H9 (cell line): Measurements from ENCODE around the gene ERP29. TPM values are rescaled to one million over a fixed set of nuclear protein-coding genes. Genes with fewer than 3 reads are reported as not detected.

ENCODE experiments used
- DNase-seq: peaks from one replicate; pipeline ENCODE4 v3.0.0-alpha.2; 2017
- H2AFZ ChIP-seq: one replicate; pipeline ENCODE4 v1.6.1; 2013; ENCODE audit warnings: mild to moderate bottlenecking, low read length, control low read depth, moderate library complexity
- H2AK5ac ChIP-seq: 2 replicates; pipeline ENCODE4 v1.6.1; 2013; ENCODE audit warnings: low read length, control low read depth, mixed read lengths; ENCODE audit not compliant: insufficient read length
- H2BK120ac ChIP-seq: one replicate; pipeline ENCODE4 v1.6.1; 2013; ENCODE audit warnings: low read depth, mild to moderate bottlenecking, low read length, control low read depth, inconsistent platforms; ENCODE audit not compliant: poor library complexity, severe bottlenecking
- H2BK12ac ChIP-seq: 2 replicates; pipeline ENCODE4 v1.6.1; 2013; ENCODE audit warnings: low read length, control low read depth, mixed read lengths, low read depth; ENCODE audit not compliant: insufficient read length
- H2BK15ac ChIP-seq: 2 replicates; pipeline ENCODE4 v1.6.1; 2013; ENCODE audit warnings: low read depth, low read length, control low read depth
- H2BK20ac ChIP-seq: one replicate; pipeline ENCODE4 v1.6.1; 2013; ENCODE audit warnings: low read depth, mild to moderate bottlenecking, low read length, control low read depth, inconsistent platforms; ENCODE audit not compliant: poor library complexity, severe bottlenecking
- H2BK5ac ChIP-seq: 2 replicates; pipeline ENCODE4 v1.6.1; 2013; ENCODE audit warnings: low read length, control low read depth, mixed read lengths; ENCODE audit not compliant: insufficient read length
- H3K14ac ChIP-seq: 2 replicates; pipeline ENCODE4 v1.6.1; 2013; ENCODE audit warnings: low read length, control low read depth; ENCODE audit not compliant: insufficient read depth
- H3K18ac ChIP-seq: 2 replicates; pipeline ENCODE4 v1.6.1; 2013; ENCODE audit warnings: low read depth, mild to moderate bottlenecking, mixed read lengths, low read length, control low read depth; ENCODE audit not compliant: insufficient read length
- H3K23ac ChIP-seq: 2 replicates; pipeline ENCODE4 v1.6.1; 2013; ENCODE audit warnings: low read length, control low read depth, mixed read lengths, low read depth; ENCODE audit not compliant: insufficient read length
- H3K23me2 ChIP-seq: 2 replicates; pipeline ENCODE4 v1.6.1; 2013; ENCODE audit warnings: low read depth, mild to moderate bottlenecking, mixed read lengths, low read length, control low read depth; ENCODE audit not compliant: insufficient read length, poor library complexity, severe bottlenecking
- H3K27ac ChIP-seq: 2 replicates; pipeline ENCODE4 v1.5.1; 2013; ENCODE audit warnings: low read length, control low read depth, mixed read lengths, low read depth; ENCODE audit not compliant: insufficient read length
- H3K27me3 ChIP-seq: 2 replicates; pipeline ENCODE4 v1.6.1; 2013; ENCODE audit warnings: low read length, control low read depth, inconsistent platforms; ENCODE audit not compliant: insufficient read depth
- H3K4ac ChIP-seq: 2 replicates; pipeline ENCODE4 v1.6.1; 2013; ENCODE audit warnings: low read depth, mild to moderate bottlenecking, control low read depth, inconsistent platforms, low read length, moderate library complexity
- H3K4me1 ChIP-seq: 2 replicates; pipeline ENCODE4 v1.6.1; 2013; ENCODE audit warnings: low read length, control low read depth, inconsistent platforms; ENCODE audit not compliant: insufficient read depth
- H3K4me2 ChIP-seq: 2 replicates; pipeline ENCODE4 v1.6.1; 2013; ENCODE audit warnings: low read length, control low read depth, mixed read lengths; ENCODE audit not compliant: insufficient read length, insufficient read depth
- H3K56ac ChIP-seq: 2 replicates; pipeline ENCODE4 v1.6.1; 2013; ENCODE audit warnings: low read depth, mild to moderate bottlenecking, mixed read lengths, low read length, control low read depth; ENCODE audit not compliant: insufficient read length
- H3K79me1 ChIP-seq: 2 replicates; pipeline ENCODE4 v1.6.1; 2013; ENCODE audit warnings: low read depth, mild to moderate bottlenecking, moderate library complexity, low read length, control low read depth, inconsistent platforms; ENCODE audit not compliant: insufficient read depth, poor library complexity, severe bottlenecking
- H3K79me2 ChIP-seq: 2 replicates; pipeline ENCODE4 v1.6.1; 2013; ENCODE audit warnings: low read length, control low read depth, inconsistent platforms; ENCODE audit not compliant: insufficient read depth
- H3K9ac ChIP-seq: 2 replicates; pipeline ENCODE4 v1.6.1; 2013; ENCODE audit warnings: low read length, control low read depth, mixed read lengths; ENCODE audit not compliant: insufficient read length; ENCODE audit errors: extremely low read depth
- H3K9me3 ChIP-seq: one replicate; pipeline ENCODE4 v1.6.1; 2013; ENCODE audit warnings: low read depth, low read length, inconsistent platforms; ENCODE audit not compliant: control insufficient read depth
- H3T11ph ChIP-seq: one replicate; pipeline ENCODE4 v1.6.1; 2013; ENCODE audit warnings: mild to moderate bottlenecking, low read length, control low read depth, inconsistent platforms
- H4K20me1 ChIP-seq: one replicate; pipeline ENCODE4 v1.6.1; 2013; ENCODE audit not compliant: control insufficient read depth, insufficient read length, insufficient read depth
- H4K5ac ChIP-seq: 2 replicates; pipeline ENCODE4 v1.6.1; 2013; ENCODE audit warnings: low read depth, mild to moderate bottlenecking, mixed read lengths, low read length, control low read depth; ENCODE audit not compliant: insufficient read length
- H4K8ac ChIP-seq: replicated peaks from 2 replicates; pipeline ENCODE4 v1.6.1; 2013; ENCODE audit warnings: low read length, control low read depth, mixed read lengths, low read depth; ENCODE audit not compliant: insufficient read length
- H4K91ac ChIP-seq: 2 replicates; pipeline ENCODE4 v1.6.1; 2013; ENCODE audit warnings: low read depth, mild to moderate bottlenecking, moderate library complexity, mixed read lengths, low read length, control low read depth; ENCODE audit not compliant: insufficient read length
- H3K27ac Mint-ChIP-seq, 3 experiments: 2 replicates in 2 of 3; 3 replicates in 1 of 3; pipeline ENCODE4 v1.8.0; 2020 to 2021; ENCODE audit warnings: mixed read lengths in 3 of 3, mild to moderate bottlenecking in 1 of 3, moderate library complexity in 1 of 3
- H3K27me3 Mint-ChIP-seq: 2 replicates; pipeline ENCODE4 v1.8.0; 2021; ENCODE audit warnings: low read depth, mild to moderate bottlenecking, moderate library complexity, mixed read lengths
- H3K36me3 Mint-ChIP-seq, 3 experiments: 2 replicates in 2 of 3; 3 replicates in 1 of 3; pipeline ENCODE4 v1.8.0; 2020 to 2021; ENCODE audit warnings: low read depth in 3 of 3, mixed read lengths in 3 of 3; ENCODE audit not compliant: insufficient read depth in 1 of 3
- H3K4me1 Mint-ChIP-seq, 2 experiments: 2 replicates each; pipeline ENCODE4 v1.8.0; 2020; ENCODE audit warnings: mixed read lengths in 2 of 2
- H3K4me3 Mint-ChIP-seq, 2 experiments: 2 replicates in 1 of 2; 3 replicates in 1 of 2; pipeline ENCODE4 v1.8.0; 2020 to 2021; ENCODE audit warnings: mild to moderate bottlenecking in 2 of 2, mixed read lengths in 2 of 2, moderate library complexity in 1 of 2
- H3K9me3 Mint-ChIP-seq, 2 experiments: 2 replicates in 1 of 2; 3 replicates in 1 of 2; pipeline ENCODE4 v1.8.0; 2020; ENCODE audit warnings: mild to moderate bottlenecking in 2 of 2, mixed read lengths in 2 of 2, moderate library complexity in 1 of 2
- CTCF ChIP-seq: fragments of 200-600 bp; sonication (generic); conservative IDR thresholded peaks from 3 replicates; pipeline ENCODE4 v1.8.0; 2021; ENCODE audit warnings: antibody characterized with exemption, mild to moderate bottlenecking
- WGBS: extraction: QIAGEN DNeasy Blood & Tissue Kit; methylation state at CpG from one replicate; pipeline ENCODE4 v1.1.7; 2013; ENCODE audit warnings: missing lambda C conversion rate, low lambda C conversion rate, mixed read lengths; ENCODE audit not compliant: insufficient read length; ENCODE audit errors: extremely low coverage; 5-methylcytosine and 5-hydroxymethylcytosine counted together
- total RNA-seq: library from RNA; stranded (reverse); gene quantifications from 2 replicates; pipeline ENCODE4 v1.2.1, GENCODE V29; 2021

Gene ERP29
- total RNA-seq, 1 experiment from 2014 or later: 160 TPM

DNA sequence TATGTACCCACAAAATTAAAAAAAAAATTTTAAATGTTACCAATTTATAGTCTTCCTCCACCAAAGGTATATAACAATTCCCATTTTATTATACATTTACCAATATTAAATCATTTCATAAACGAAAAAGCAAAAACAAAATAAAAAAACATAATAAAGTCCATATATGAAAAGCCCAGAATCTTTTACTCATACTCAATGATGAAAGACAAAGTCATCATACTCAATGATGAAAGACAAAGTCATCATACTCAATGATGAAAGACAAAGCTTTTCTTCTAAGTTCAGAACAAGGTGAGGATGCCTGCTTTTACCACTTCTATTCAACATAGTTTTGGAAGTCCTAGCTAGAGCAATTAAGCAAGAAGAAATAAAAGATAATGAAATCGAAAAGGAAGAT, 28.4 kb upstream of the ERP29 start:
- Histone ChIP-seq H3K14ac (no peak overlapping the region), H4K20me1 (no peaks in the 10 kb centered on the region), H2AK5ac (no peak overlapping the region), H3K79me2 (no peaks in the 10 kb centered on the region), H2BK5ac (no peak overlapping the region), H3K4me2 (no peak overlapping the region), H3K56ac (no peak overlapping the region), H4K91ac (no peak overlapping the region), H3T11ph (no peak overlapping the region), H3K79me1 (no peaks in the 10 kb centered on the region), H3K27me3 (no peaks in the 10 kb centered on the region), H3K4ac (no peak overlapping the region), H4K8ac (no peak overlapping the region), H2AFZ (no peak overlapping the region), H3K9ac (no peak overlapping the region), H2BK15ac (no peak overlapping the region), H3K4me1 (no peaks in the 10 kb centered on the region), H2BK120ac (no peak overlapping the region), H2BK12ac (no peak overlapping the region), H3K23ac (no peak overlapping the region), H2BK20ac (no peak overlapping the region), H3K23me2 (no peaks in the 10 kb centered on the region), H3K27ac (no peak overlapping the region), H4K5ac (no peak overlapping the region), H3K9me3 (no peaks in the 10 kb centered on the region), H3K18ac (no peak overlapping the region)
- DNase-seq: no peak
- Mint-ChIP-seq H3K27ac (no peak overlapping the region), H3K36me3 (peaks cover 0 to 4% (median 3%) of the 10 kb centered on the region in 3 experiments; a peak in 2 of 7 replicates), H3K9me3 (no peaks in the 10 kb centered on the region), H3K27me3 (no peaks in the 10 kb centered on the region), H3K4me1 (no peaks in the 10 kb centered on the region), H3K4me3 (no peak overlapping the region)
- no peak for TF ChIP-seq CTCF
- 100% methylated on average over 1 of the region's 2 CpGs for WGBS
